ENCODE measurements around the gene SLC9A4. TPM values are rescaled to one million over a fixed set of nuclear protein-coding genes. Genes with fewer than 3 reads are reported as not detected.

The SLC9A4 gene
- total and polyA plus RNA-seq, 10 of the 15 experiments (the other 5 are each of a cell fraction or from before 2014, with no cell fraction given), result 0.10 TPM; not detected in 9

- Histone ChIP-seq H3K79me2 (ENCODE audit: control insufficient read depth, insufficient read depth, low read length) (no peaks in the 10 kb centered on the region), H3K27me3 (replicated peaks in 1 of 2; ENCODE audit: control insufficient read depth in 2 of 2, insufficient read depth in 2 of 2, low read length in 1 of 2) (no peaks in the 10 kb centered on the region), H3K9ac (ENCODE audit: control insufficient read depth, insufficient read depth, low read length) (no peak overlapping the region), H3K4me2 (ENCODE audit: control insufficient read depth, insufficient read depth) (no peak overlapping the region), H2AFZ (ENCODE audit: control insufficient read depth, low read depth, low read length) (no peak overlapping the region), H3K4me3 (no peak overlapping the region), H3K27ac (ENCODE audit: control insufficient read depth, insufficient read depth) (no peak overlapping the region), H3K36me3 (ENCODE audit: control insufficient read depth in 2 of 2, insufficient read depth in 2 of 2, low read length in 1 of 2) (no peaks in the 10 kb centered on the region), H4K20me1 (ENCODE audit: control insufficient read depth, insufficient read depth) (no peaks in the 10 kb centered on the region), H3K4me1 (ENCODE audit: control insufficient read depth, insufficient read depth, low read length) (no peaks in the 10 kb centered on the region), H3K9me3 (replicated peaks; ENCODE audit: control insufficient read depth, insufficient read depth, low read length) (no peaks in the 10 kb centered on the region)
- no TSS peak for BruUV-seq (replicated peaks)
- 48% methylated on average over 2 of the region's 2 CpGs for WGBS (ENCODE audit: insufficient coverage, insufficient replicate concordance, low lambda C conversion rate, missing lambda C conversion rate)
- DNase-seq (ENCODE audit: low read depth, low spot score), result no peak
- intact Hi-C loops (cut with micrococcal nuclease; ENCODE audit: unreplicated experiment) (no loop called here), in situ Hi-C loops (cut with MboI) (no loop called here)
- FAIRE-seq, result no peak
- ChIA-PET RAD21 (ENCODE audit: unreplicated experiment) (no interaction called here), CTCF (no interaction called here), SMC1A (ENCODE audit: uncharacterized antibody, unreplicated experiment) (no interaction called here), POLR2A (no interaction called here)
- no peak for ATAC-seq
- TF ChIP-seq, protein P1, sequence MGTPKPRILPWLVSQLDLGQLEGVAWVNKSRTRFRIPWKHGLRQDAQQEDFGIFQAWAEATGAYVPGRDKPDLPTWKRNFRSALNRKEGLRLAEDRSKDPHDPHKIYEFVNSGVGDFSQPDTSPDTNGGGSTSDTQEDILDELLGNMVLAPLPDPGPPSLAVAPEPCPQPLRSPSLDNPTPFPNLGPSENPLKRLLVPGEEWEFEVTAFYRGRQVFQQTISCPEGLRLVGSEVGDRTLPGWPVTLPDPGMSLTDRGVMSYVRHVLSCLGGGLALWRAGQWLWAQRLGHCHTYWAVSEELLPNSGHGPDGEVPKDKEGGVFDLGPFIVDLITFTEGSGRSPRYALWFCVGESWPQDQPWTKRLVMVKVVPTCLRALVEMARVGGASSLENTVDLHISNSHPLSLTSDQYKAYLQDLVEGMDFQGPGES (IDR thresholded peaks at IDR 0.05), result no peak
- TF ChIP-seq HDAC2 (IDR thresholded peaks at IDR 0.05) (no peak), RUNX3 (IDR thresholded peaks at IDR 0.05; ENCODE audit: low read length) (no peak), SP1 (IDR thresholded peaks at IDR 0.05; ENCODE audit: low read depth, low read length) (no peak), RAD51 (IDR thresholded peaks at IDR 0.05) (no peak)
- TF ChIP-seq, protein P2, sequence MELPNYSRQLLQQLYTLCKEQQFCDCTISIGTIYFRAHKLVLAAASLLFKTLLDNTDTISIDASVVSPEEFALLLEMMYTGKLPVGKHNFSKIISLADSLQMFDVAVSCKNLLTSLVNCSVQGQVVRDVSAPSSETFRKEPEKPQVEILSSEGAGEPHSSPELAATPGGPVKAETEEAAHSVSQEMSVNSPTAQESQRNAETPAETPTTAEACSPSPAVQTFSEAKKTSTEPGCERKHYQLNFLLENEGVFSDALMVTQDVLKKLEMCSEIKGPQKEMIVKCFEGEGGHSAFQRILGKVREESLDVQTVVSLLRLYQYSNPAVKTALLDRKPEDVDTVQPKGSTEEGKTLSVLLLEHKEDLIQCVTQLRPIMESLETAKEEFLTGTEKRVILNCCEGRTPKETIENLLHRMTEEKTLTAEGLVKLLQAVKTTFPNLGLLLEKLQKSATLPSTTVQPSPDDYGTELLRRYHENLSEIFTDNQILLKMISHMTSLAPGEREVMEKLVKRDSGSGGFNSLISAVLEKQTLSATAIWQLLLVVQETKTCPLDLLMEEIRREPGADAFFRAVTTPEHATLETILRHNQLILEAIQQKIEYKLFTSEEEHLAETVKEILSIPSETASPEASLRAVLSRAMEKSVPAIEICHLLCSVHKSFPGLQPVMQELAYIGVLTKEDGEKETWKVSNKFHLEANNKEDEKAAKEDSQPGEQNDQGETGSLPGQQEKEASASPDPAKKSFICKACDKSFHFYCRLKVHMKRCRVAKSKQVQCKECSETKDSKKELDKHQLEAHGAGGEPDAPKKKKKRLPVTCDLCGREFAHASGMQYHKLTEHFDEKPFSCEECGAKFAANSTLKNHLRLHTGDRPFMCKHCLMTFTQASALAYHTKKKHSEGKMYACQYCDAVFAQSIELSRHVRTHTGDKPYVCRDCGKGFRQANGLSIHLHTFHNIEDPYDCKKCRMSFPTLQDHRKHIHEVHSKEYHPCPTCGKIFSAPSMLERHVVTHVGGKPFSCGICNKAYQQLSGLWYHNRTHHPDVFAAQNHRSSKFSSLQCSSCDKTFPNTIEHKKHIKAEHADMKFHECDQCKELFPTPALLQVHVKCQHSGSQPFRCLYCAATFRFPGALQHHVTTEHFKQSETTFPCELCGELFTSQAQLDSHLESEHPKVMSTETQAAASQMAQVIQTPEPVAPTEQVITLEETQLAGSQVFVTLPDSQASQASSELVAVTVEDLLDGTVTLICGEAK (IDR thresholded peaks at IDR 0.05; ENCODE audit: borderline replicate concordance), result no peak
Observed at GRCh38 chr2:102538491-102538890, 65.5 kb downstream of the SLC9A4 start.
